ENCODE results near the gene RASSF7. TPM values are rescaled to one million over a fixed set of nuclear protein-coding genes. Genes with fewer than 3 reads are reported as not detected.
A peak's percentile ranks its signal among the peaks of the same experiment; 100 is the strongest.

Gene RASSF7
- total and polyA plus RNA-seq, 2 of the 8 experiments (the other 6 are each of a cell fraction or from before 2014, with no cell fraction given) = 22.3 to 43.9 TPM

DNA sequence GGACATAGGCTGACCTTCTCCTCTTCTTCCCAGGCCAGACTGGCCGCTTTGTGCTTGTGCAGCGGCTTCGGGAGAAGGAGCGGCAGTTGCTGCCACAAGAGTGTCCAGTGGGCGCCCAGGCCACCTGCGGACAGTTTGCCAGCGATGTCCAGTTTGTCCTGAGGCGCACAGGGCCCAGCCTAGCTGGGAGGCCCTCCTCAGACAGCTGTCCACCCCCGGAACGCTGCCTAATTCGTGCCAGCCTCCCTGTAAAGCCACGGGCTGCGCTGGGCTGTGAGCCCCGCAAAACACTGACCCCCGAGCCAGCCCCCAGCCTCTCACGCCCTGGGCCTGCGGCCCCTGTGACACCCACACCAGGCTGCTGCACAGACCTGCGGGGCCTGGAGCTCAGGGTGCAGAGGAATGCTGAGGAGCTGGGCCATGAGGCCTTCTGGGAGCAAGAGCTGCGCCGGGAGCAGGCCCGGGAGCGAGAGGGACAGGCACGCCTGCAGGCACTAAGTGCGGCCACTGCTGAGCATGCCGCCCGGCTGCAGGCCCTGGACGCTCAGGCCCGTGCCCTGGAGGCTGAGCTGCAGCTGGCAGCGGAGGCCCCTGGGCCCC lies 1.4 kb downstream of the RASSF7 start:
- Histone ChIP-seq H2BK15ac (ENCODE audit: low read length) (no peak overlapping the region), H3K36me3 (ENCODE audit: control insufficient read depth in 2 of 4, insufficient read depth in 4 of 4, low read length in 3 of 4) (peaks cover 0 to 8% (median 4%) of the 10 kb centered on the region in 4 experiments; a peak in 5 of 8 replicates), H3K4me2 (ENCODE audit: insufficient read depth in 1 of 2, low read depth in 2 of 2, low read length in 2 of 2) (peak overlapping the region; percentile 74 to 78; a peak in 3 of 4 replicates), H4K5ac (ENCODE audit: insufficient read length, low read depth, low read length) (no peak overlapping the region), H2BK20ac (ENCODE audit: low read length) (no peak overlapping the region), H3K27ac (ENCODE audit: low read depth, low read length) (no peak overlapping the region), H3K79me2 (ENCODE audit: control insufficient read depth in 1 of 2, insufficient read depth in 2 of 2, low read length in 2 of 2) (peaks cover 0 to 4% of the 10 kb centered on the region in 2 experiments; a peak in 1 of 4 replicates), H2AK5ac (ENCODE audit: low read depth, low read length) (no peak overlapping the region), H3K4ac (replicated peaks; ENCODE audit: insufficient read length, low read depth, low read length) (no peak overlapping the region), H2BK12ac (ENCODE audit: low read depth, low read length) (0 out of 2 replicates have a peak overlapping the region, but pooled peaks have one; percentile 50), H3K18ac (ENCODE audit: extremely low read depth, low read length) (no peak overlapping the region), H3K79me1 (ENCODE audit: low read depth, low read length) (peaks cover 10% of the 10 kb centered on the region), H4K20me1 (replicated peaks in 1 of 2; ENCODE audit: control insufficient read depth in 1 of 2, insufficient read depth in 2 of 2, low read length in 2 of 2) (peaks cover 9 to 24% of the 10 kb centered on the region in 2 experiments), H4K91ac (replicated peaks; ENCODE audit: insufficient read length, low read length) (no peak overlapping the region), H3K56ac (replicated peaks; ENCODE audit: insufficient read length, low read depth, low read length) (no peak overlapping the region), H3K23me2 (ENCODE audit: low read depth, low read length) (peaks cover 11% of the 10 kb centered on the region; the same call in 1 of the 2 replicates), H3K14ac (ENCODE audit: insufficient read length) (no peak overlapping the region), H3K9me3 (ENCODE audit: insufficient read depth in 2 of 2, low read depth in 1 of 2, low read length in 1 of 2) (no peaks in the 10 kb centered on the region), H2BK120ac (replicated peaks; ENCODE audit: low read depth, low read length) (no peak overlapping the region), H3K9ac (replicated peaks in 1 of 4; ENCODE audit: extremely low read depth in 1 of 4, low read depth in 3 of 4, low read length in 3 of 4) (no peak overlapping the region), H2BK5ac (ENCODE audit: low read depth, low read length) (no peak overlapping the region), H3K4me1 (replicated peaks in 1 of 4; ENCODE audit: control insufficient read depth in 3 of 4, insufficient read depth in 4 of 4, low read length in 3 of 4) (peaks cover 0 to 24% (median 14%) of the 10 kb centered on the region in 4 experiments; a peak in 6 of 7 replicates), H2AFZ (ENCODE audit: low read length) (no peak overlapping the region), H3K23ac (ENCODE audit: insufficient read length) (no peak overlapping the region), H4K8ac (ENCODE audit: extremely low read depth, insufficient read depth, low read length) (peak overlapping the region; percentile 77; the same call in 1 of the 2 replicates), H3K27me3 (replicated peaks in 1 of 4; ENCODE audit: control insufficient read depth in 3 of 4, extremely low read depth in 1 of 4, insufficient read depth in 3 of 4, low read length in 3 of 4) (peaks cover 0 to 12% (median 9%) of the 10 kb centered on the region in 4 experiments; a peak in 6 of 7 replicates), H3K4me3 (ENCODE audit: extremely low read depth in 1 of 4, insufficient read depth in 2 of 4, low read depth in 3 of 4, low read length in 4 of 4) (peak overlapping the region in 3 of 4 experiments; percentile 63 to 95 (median 83); a peak in 5 of 8 replicates)
- POLR2A ChIA-PET (ENCODE audit: partially characterized antibody) = interaction anchor here (0.6 to 1.4 kb wide), 6 partner anchors 12 to 204 kb away, joined by 3 to 4 read pairs (median 3); no protein-coding TSS in a partner anchor
- no peak for FAIRE-seq
- TF ChIP-seq SRF (IDR thresholded peaks at IDR 0.05; ENCODE audit: low read depth, low read length) (no peak), CHD1 (IDR thresholded peaks at IDR 0.05; ENCODE audit: low read depth, low read length) (no peak), RXRA (IDR thresholded peaks at IDR 0.05; ENCODE audit: insufficient read depth, low read depth, low read length) (no peak)
- 93% methylated on average over 28 of the region's 29 CpGs; no CpG with 5 or more reads in 1 of the 2 experiments for WGBS, 2 experiments (ENCODE audit: extremely low coverage in 1 of 2, insufficient coverage in 1 of 2, insufficient read length in 1 of 2, insufficient replicate concordance in 2 of 2, low coverage in 1 of 2, low lambda C conversion rate in 2 of 2, missing lambda C conversion rate in 1 of 2)
- CTCF ChIA-PET (ENCODE audit: partially characterized antibody) = interaction anchor here (0.7 to 1.4 kb wide), 2 partner anchors 11 kb away, joined by 3 to 4 read pairs; no protein-coding TSS in a partner anchor
- no peak for DNase-seq (ENCODE audit: low read depth in 1 of 2, low spot score in 2 of 2)
